IPS-18a (cell line): ENCODE results near the gene HEATR5A.

Source experiments
- H3K27ac ChIP-seq: one replicate; pipeline ENCODE4 v1.5.1; 2013; ENCODE audit warnings: low read length
- H3K27me3 ChIP-seq: one replicate; pipeline ENCODE4 v1.6.1; 2013; ENCODE audit warnings: mild to moderate bottlenecking, low read length; ENCODE audit not compliant: control insufficient read depth, insufficient read depth
- H3K36me3 ChIP-seq: one replicate; pipeline ENCODE4 v1.6.1; 2013; ENCODE audit warnings: low read depth, low read length; ENCODE audit not compliant: control insufficient read depth
- H3K4me1 ChIP-seq: one replicate; pipeline ENCODE4 v1.6.1; 2013; ENCODE audit warnings: low read depth, low read length; ENCODE audit not compliant: control insufficient read depth
- H3K4me3 ChIP-seq: one replicate; pipeline ENCODE4 v1.5.1; 2013; ENCODE audit warnings: low read length
- H3K9ac ChIP-seq: one replicate; pipeline ENCODE4 v1.6.1; 2013; ENCODE audit warnings: mild to moderate bottlenecking, low read length, moderate library complexity
- H3K9me3 ChIP-seq: one replicate; pipeline ENCODE4 v1.6.1; 2013; ENCODE audit warnings: low read depth, low read length; ENCODE audit not compliant: control insufficient read depth

The HEATR5A gene

GRCh38 chr14:31401369-31401932, 18.9 kb downstream of the HEATR5A start:
- Histone ChIP-seq H3K36me3 (peaks cover 19% of the 10 kb centered on the region), H3K9me3 (no peaks in the 10 kb centered on the region), H3K4me3 (no peak overlapping the region), H3K9ac (no peak overlapping the region), H3K27ac (no peak overlapping the region), H3K27me3 (no peaks in the 10 kb centered on the region), H3K4me1 (no peaks in the 10 kb centered on the region)

- Histone ChIP-seq H3K9me3 (no peaks in the 10 kb centered on the region), H3K27ac (no peak overlapping the region), H3K9ac (no peak overlapping the region), H3K4me1 (no peaks in the 10 kb centered on the region), H3K36me3 (peaks cover 19% of the 10 kb centered on the region), H3K27me3 (no peaks in the 10 kb centered on the region), H3K4me3 (no peak overlapping the region)
These were observed 20.2 kb downstream of the HEATR5A start for GRCh38 chr14:31400031-31400638.

GRCh38 chr14:31395572-31396205, 24.7 kb downstream of the HEATR5A start:
- Histone ChIP-seq H3K27ac (no peak overlapping the region), H3K4me1 (no peaks in the 10 kb centered on the region), H3K9ac (no peak overlapping the region), H3K9me3 (no peaks in the 10 kb centered on the region), H3K4me3 (no peak overlapping the region), H3K36me3 (peaks cover 12% of the 10 kb centered on the region), H3K27me3 (no peaks in the 10 kb centered on the region)

GRCh38 chr14:31395119-31395518, 25.2 kb downstream of the HEATR5A start:
- no peak overlapping the region for H3K4me3 ChIP-seq
- H3K27me3 ChIP-seq, result no peaks in the 10 kb centered on the region
- H3K9me3 ChIP-seq, result no peaks in the 10 kb centered on the region
- H3K9ac ChIP-seq, result no peak overlapping the region
- H3K36me3 ChIP-seq, result peaks cover 10% of the 10 kb centered on the region
- H3K4me1 ChIP-seq, result no peaks in the 10 kb centered on the region
- H3K27ac ChIP-seq, result no peak overlapping the region

GRCh38 chr14:31391977-31392503, 28.3 kb downstream of the HEATR5A start:
- H3K4me1 ChIP-seq, result no peaks in the 10 kb centered on the region
- no peak overlapping the region for H3K4me3 ChIP-seq
- H3K9ac ChIP-seq, result no peak overlapping the region
- no peaks in the 10 kb centered on the region for H3K36me3 ChIP-seq
- no peaks in the 10 kb centered on the region for H3K27me3 ChIP-seq
- H3K27ac ChIP-seq, result no peak overlapping the region
- no peaks in the 10 kb centered on the region for H3K9me3 ChIP-seq

GRCh38 chr14:31391473-31391872, 28.9 kb downstream of the HEATR5A start:
- Histone ChIP-seq H3K4me3 (no peak overlapping the region), H3K27me3 (no peaks in the 10 kb centered on the region), H3K27ac (no peak overlapping the region), H3K9me3 (no peaks in the 10 kb centered on the region), H3K36me3 (no peaks in the 10 kb centered on the region), H3K9ac (no peak overlapping the region), H3K4me1 (no peaks in the 10 kb centered on the region)

GRCh38 chr14:31389946-31390345, 30.4 kb downstream of the HEATR5A start:
- Histone ChIP-seq H3K9me3 (no peaks in the 10 kb centered on the region), H3K4me3 (no peak overlapping the region), H3K27ac (no peak overlapping the region), H3K9ac (no peak overlapping the region), H3K27me3 (no peaks in the 10 kb centered on the region), H3K36me3 (no peaks in the 10 kb centered on the region), H3K4me1 (no peaks in the 10 kb centered on the region)

- Histone ChIP-seq H3K4me3 (no peak overlapping the region), H3K27me3 (no peaks in the 10 kb centered on the region), H3K9ac (no peak overlapping the region), H3K36me3 (peaks cover 3% of the 10 kb centered on the region), H3K9me3 (no peaks in the 10 kb centered on the region), H3K27ac (no peak overlapping the region), H3K4me1 (no peaks in the 10 kb centered on the region)
These were observed 31.5 kb downstream of the HEATR5A start for GRCh38 chr14:31388687-31389413.

GRCh38 chr14:31387091-31387490, 33.3 kb downstream of the HEATR5A start:
- H3K36me3 ChIP-seq, result peaks cover 7% of the 10 kb centered on the region
- H3K4me3 ChIP-seq, result no peak overlapping the region
- no peak overlapping the region for H3K9ac ChIP-seq
- H3K4me1 ChIP-seq, result no peaks in the 10 kb centered on the region
- no peaks in the 10 kb centered on the region for H3K9me3 ChIP-seq
- H3K27me3 ChIP-seq, result no peaks in the 10 kb centered on the region
- H3K27ac ChIP-seq, result no peak overlapping the region

GRCh38 chr14:31386271-31386670, 34.1 kb downstream of the HEATR5A start:
- Histone ChIP-seq H3K9me3 (no peaks in the 10 kb centered on the region), H3K9ac (no peak overlapping the region), H3K27ac (no peak overlapping the region), H3K27me3 (no peaks in the 10 kb centered on the region), H3K4me3 (no peak overlapping the region), H3K36me3 (peaks cover 7% of the 10 kb centered on the region), H3K4me1 (no peaks in the 10 kb centered on the region)

GRCh38 chr14:31382221-31382620, 38.1 kb downstream of the HEATR5A start:
- Histone ChIP-seq H3K4me3 (no peak overlapping the region), H3K27ac (no peak overlapping the region), H3K9ac (no peak overlapping the region), H3K27me3 (no peaks in the 10 kb centered on the region), H3K36me3 (peaks cover 7% of the 10 kb centered on the region), H3K9me3 (no peaks in the 10 kb centered on the region), H3K4me1 (no peaks in the 10 kb centered on the region)
